ENCODE data around the gene TTC39C. TPM values are rescaled to one million over a fixed set of nuclear protein-coding genes. Genes with fewer than 3 reads are reported as not detected.

Gene TTC39C
- total and polyA plus RNA-seq, 2 donors (not counting 3 experiments of a cell fraction or from before 2014, with no cell fraction given): 0.61 to 6.2 TPM

- Histone ChIP-seq H3K27ac (ENCODE audit: insufficient read depth, low read depth, low read length) (no peak overlapping the region), H3K4me2 (ENCODE audit: insufficient read depth, low read length) (no peak overlapping the region), H4K20me1 (replicated peaks; ENCODE audit: control insufficient read depth, extremely low read depth, insufficient read depth, low read length) (no peaks in the 10 kb centered on the region), H3K79me2 (ENCODE audit: control insufficient read depth, insufficient read depth, low read length) (no peaks in the 10 kb centered on the region), H3K27me3 (ENCODE audit: control insufficient read depth in 2 of 2, insufficient read depth in 2 of 2, low read length in 2 of 2) (no peaks in the 10 kb centered on the region), H3K9ac (replicated peaks; ENCODE audit: extremely low read depth, insufficient read depth, low read length) (no peak overlapping the region), H3K4me3 (replicated peaks in 1 of 3; ENCODE audit: insufficient read depth in 1 of 3, low read depth in 1 of 3, low read length in 3 of 3) (no peak overlapping the region), H3K9me1 (replicated peaks; ENCODE audit: control insufficient read depth, extremely low read depth, insufficient read depth, low read length) (no peaks in the 10 kb centered on the region), H3K36me3 (ENCODE audit: control insufficient read depth in 2 of 2, extremely low read depth in 1 of 2, insufficient read depth in 2 of 2, low read length in 2 of 2) (no peaks in the 10 kb centered on the region), H2AFZ (ENCODE audit: low read depth, low read length) (no peak overlapping the region), H3K9me3 (replicated peaks; ENCODE audit: control insufficient read depth, insufficient read depth, low read length) (no peaks in the 10 kb centered on the region), H3K4me1 (ENCODE audit: control insufficient read depth, extremely low read depth, insufficient read depth, low read length) (no peaks in the 10 kb centered on the region)
- no peak for FAIRE-seq
- no peak for DNase-seq (ENCODE audit: low read depth, low spot score)
- ChIA-PET CTCF (interaction anchor here (0.8 kb wide), 1 partner anchor 11 kb away, joined by 3 read pairs; no protein-coding TSS in a partner anchor), POLR2A (no interaction called here)
- intact Hi-C loops (cut with micrococcal nuclease): no loop called here
- dilution Hi-C loops (cut with MboI; ENCODE audit: extremely low pct_ligation_motif_present, low sequenced_read_pairs): no loop called here
- no peak for TF ChIP-seq MYC (IDR thresholded peaks at IDR 0.05; ENCODE audit: low read depth, low read length)
- no TSS peak for BruUV-seq (replicated peaks)
Observed at GRCh38 chr18:24033641-24034412, 19.3 kb downstream of the TTC39C start.

GRCh38 chr18:24035316-24035715 is 20.8 kb downstream of the TTC39C start:
- CTCF ChIA-PET: interaction anchor here (0.6 kb wide), 1 partner anchor 46 kb away, joined by 3 read pairs; no protein-coding TSS in a partner anchor
- Histone ChIP-seq H3K27me3 (ENCODE audit: control insufficient read depth in 2 of 2, insufficient read depth in 2 of 2, low read length in 2 of 2) (no peaks in the 10 kb centered on the region), H3K4me1 (ENCODE audit: control insufficient read depth, extremely low read depth, insufficient read depth, low read length) (no peaks in the 10 kb centered on the region), H3K4me3 (replicated peaks in 1 of 3; ENCODE audit: insufficient read depth in 1 of 3, low read depth in 1 of 3, low read length in 3 of 3) (no peak overlapping the region), H4K20me1 (replicated peaks; ENCODE audit: control insufficient read depth, extremely low read depth, insufficient read depth, low read length) (no peaks in the 10 kb centered on the region), H3K4me2 (ENCODE audit: insufficient read depth, low read length) (no peak overlapping the region), H3K9me3 (replicated peaks; ENCODE audit: control insufficient read depth, insufficient read depth, low read length) (no peaks in the 10 kb centered on the region), H2AFZ (ENCODE audit: low read depth, low read length) (no peak overlapping the region), H3K79me2 (ENCODE audit: control insufficient read depth, insufficient read depth, low read length) (no peaks in the 10 kb centered on the region), H3K9ac (replicated peaks; ENCODE audit: extremely low read depth, insufficient read depth, low read length) (no peak overlapping the region), H3K27ac (ENCODE audit: insufficient read depth, low read depth, low read length) (no peak overlapping the region), H3K9me1 (replicated peaks; ENCODE audit: control insufficient read depth, extremely low read depth, insufficient read depth, low read length) (no peaks in the 10 kb centered on the region), H3K36me3 (ENCODE audit: control insufficient read depth in 2 of 2, extremely low read depth in 1 of 2, insufficient read depth in 2 of 2, low read length in 2 of 2) (no peaks in the 10 kb centered on the region)
- DNase-seq (ENCODE audit: low read depth, low spot score): no peak
- BruUV-seq (replicated peaks): no TSS peak
- intact Hi-C loops (cut with micrococcal nuclease) (no loop called here), dilution Hi-C loops (cut with MboI; ENCODE audit: extremely low pct_ligation_motif_present, low sequenced_read_pairs) (no loop called here)
- FAIRE-seq: no peak
- no peak for TF ChIP-seq JUN (IDR thresholded peaks at IDR 0.05; ENCODE audit: borderline replicate concordance, insufficient read depth, insufficient read length, low read depth)
- POLR2A ChIA-PET: no interaction called here
